Activated CD8-positive, alpha-beta T cell treated with anti-CD3 and anti-CD28 coated beads for 36 hours (primary cell): ENCODE results near the gene GSE1. TPM values are rescaled to one million over a fixed set of nuclear protein-coding genes. Genes with fewer than 3 reads are reported as not detected.

Experiments used
- ATAC-seq: fragments of 200-7000 bp; cut with Tn5 transposase; one replicate; pipeline ENCODE4 v1.10.0; 2021; ENCODE audit warnings: mild to moderate bottlenecking, moderate library complexity
- CTCF ChIA-PET: fragments of 350-600 bp; sonication (Branson Sonifier 250); formaldehyde crosslinking; loops from one replicate; lab custom pipeline; 2021; ENCODE audit warnings: antibody characterized with exemption; lab: Charles Lee
- POLR2A ChIA-PET: fragments of 350-600 bp; sonication (Branson Sonifier 250); formaldehyde crosslinking; loops from one replicate; lab custom pipeline; 2021; ENCODE audit warnings: antibody characterized with exemption; lab: Charles Lee
- DNase-seq: peaks from one replicate; pipeline ENCODE4 v3.0.0-alpha.2; 2020
- H3K27ac Mint-ChIP-seq: one replicate; pipeline ENCODE4 v1.8.0; 2021; ENCODE audit warnings: mild to moderate bottlenecking, mixed read lengths
- H3K27me3 Mint-ChIP-seq: one replicate; pipeline ENCODE4 v1.8.0; 2021; ENCODE audit warnings: mixed read lengths
- H3K36me3 Mint-ChIP-seq: one replicate; pipeline ENCODE4 v1.8.0; 2021; ENCODE audit warnings: low read depth, mixed read lengths
- H3K4me1 Mint-ChIP-seq: one replicate; pipeline ENCODE4 v1.8.0; 2021; ENCODE audit warnings: low read depth, mixed read lengths
- H3K4me3 Mint-ChIP-seq: one replicate; pipeline ENCODE4 v1.8.0; 2021; ENCODE audit warnings: mild to moderate bottlenecking, moderate library complexity, mixed read lengths
- H3K9me3 Mint-ChIP-seq: one replicate; pipeline ENCODE4 v1.8.0; 2021; ENCODE audit warnings: mixed read lengths
- intact Hi-C: fragments of 100-400 bp; cut with micrococcal nuclease; formaldehyde crosslinking; loops from one replicate; pipeline ENCODE4 v1.10.0; 2022
- total RNA-seq, 2 experiments: library from RNA; stranded (reverse); gene quantifications; one replicate each; pipeline ENCODE4 v1.2.3, GENCODE V29; 2021
- TF ChIP-seq, protein P1 (sequence below): fragments of 200-600 bp; IDR thresholded peaks from one replicate; pipeline ENCODE4 v1.8.0; 2022; ENCODE audit warnings: antibody characterized with exemption, mild to moderate bottlenecking

The GSE1 gene
- total RNA-seq, 2 experiments from 2014 or later = 33.6 to 34.5 TPM

DNA sequence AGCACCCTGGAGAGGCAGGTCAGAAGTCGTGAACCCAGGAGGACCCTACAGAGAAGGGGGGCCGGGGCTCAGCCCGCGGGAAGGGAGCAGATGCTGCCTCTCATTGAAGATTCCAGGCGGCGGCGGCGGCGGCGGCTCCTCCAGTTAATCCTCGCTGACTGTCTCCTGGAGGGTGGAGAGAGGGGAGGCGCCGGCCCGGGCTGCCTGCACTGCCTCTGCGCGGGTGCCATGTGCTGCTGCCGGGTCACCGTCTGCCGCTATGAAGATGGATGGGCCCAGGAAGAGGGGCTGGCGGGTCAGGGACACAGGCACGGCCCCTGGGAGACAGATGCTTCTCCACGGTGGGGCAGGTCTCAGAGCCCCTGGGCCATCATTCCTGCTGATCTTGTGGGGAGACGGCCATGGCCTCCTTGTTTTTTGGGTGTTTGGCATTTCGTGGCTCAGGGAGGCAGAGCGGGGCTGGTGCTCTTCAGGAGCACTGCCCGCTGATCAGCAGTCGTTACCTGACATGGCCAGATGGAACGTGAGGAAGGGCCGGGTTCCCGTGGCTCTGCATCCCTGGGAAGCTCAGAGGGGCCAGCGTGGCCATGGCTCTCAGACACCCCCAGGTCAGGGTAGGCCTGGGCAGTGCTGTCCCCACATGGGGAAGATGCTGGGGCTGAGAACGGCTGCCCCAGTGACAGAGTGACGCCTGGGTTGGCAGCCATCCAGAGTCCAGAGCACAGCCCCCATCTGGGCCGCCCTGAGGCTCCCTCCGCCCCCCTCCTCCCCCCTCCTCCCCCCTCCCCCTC lies 39.5 kb downstream of the GSE1 start:
- Mint-ChIP-seq H3K27me3 (no peaks in the 10 kb centered on the region), H3K4me3 (no peak overlapping the region), H3K27ac (no peak overlapping the region), H3K9me3 (no peaks in the 10 kb centered on the region), H3K4me1 (peaks cover 10% of the 10 kb centered on the region), H3K36me3 (peaks cover 19% of the 10 kb centered on the region)
- DNase-seq (peak; percentile 58), ATAC-seq (peak; percentile 67)
- CTCF ChIA-PET = interaction anchor here (2.1 kb wide), 1 partner anchor 36 kb away, joined by 8 read pairs; no protein-coding TSS in a partner anchor
- intact Hi-C loops = no loop called here
- TF ChIP-seq, protein P1, sequence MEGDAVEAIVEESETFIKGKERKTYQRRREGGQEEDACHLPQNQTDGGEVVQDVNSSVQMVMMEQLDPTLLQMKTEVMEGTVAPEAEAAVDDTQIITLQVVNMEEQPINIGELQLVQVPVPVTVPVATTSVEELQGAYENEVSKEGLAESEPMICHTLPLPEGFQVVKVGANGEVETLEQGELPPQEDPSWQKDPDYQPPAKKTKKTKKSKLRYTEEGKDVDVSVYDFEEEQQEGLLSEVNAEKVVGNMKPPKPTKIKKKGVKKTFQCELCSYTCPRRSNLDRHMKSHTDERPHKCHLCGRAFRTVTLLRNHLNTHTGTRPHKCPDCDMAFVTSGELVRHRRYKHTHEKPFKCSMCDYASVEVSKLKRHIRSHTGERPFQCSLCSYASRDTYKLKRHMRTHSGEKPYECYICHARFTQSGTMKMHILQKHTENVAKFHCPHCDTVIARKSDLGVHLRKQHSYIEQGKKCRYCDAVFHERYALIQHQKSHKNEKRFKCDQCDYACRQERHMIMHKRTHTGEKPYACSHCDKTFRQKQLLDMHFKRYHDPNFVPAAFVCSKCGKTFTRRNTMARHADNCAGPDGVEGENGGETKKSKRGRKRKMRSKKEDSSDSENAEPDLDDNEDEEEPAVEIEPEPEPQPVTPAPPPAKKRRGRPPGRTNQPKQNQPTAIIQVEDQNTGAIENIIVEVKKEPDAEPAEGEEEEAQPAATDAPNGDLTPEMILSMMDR = no peak
- POLR2A ChIA-PET = interaction anchor here (0.6 kb wide), 1 partner anchor 19 kb away, joined by 3 read pairs; no protein-coding TSS in a partner anchor

DNA sequence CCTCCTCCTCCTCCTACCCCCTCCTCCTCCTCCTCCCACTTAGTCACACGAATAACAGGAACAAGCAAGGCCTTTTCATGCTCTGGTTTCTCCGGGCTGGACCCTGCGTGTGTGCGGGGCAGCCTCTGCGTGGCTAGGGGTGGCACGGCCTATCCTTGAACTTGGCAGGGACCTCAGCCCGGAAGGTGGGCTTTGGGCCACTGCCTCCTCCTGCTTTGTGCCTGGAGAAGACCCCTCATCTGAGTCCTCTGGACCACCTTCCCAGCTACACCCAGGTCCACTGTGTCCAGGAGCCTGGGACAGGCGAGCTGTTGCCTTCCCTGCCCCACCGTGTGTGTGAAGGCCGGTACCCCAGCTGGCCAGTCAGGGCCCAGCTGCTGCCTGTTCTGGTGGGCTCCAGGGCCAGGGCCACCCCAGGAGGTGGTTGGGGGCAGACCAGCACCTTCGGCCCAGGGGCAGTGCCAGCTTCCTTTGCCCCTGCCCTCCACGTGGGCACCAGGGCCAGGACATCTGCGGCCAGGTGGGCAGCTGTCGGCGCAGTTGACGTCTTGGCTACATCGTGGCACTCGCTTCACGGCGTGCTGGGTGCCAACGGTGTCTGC lies 40.3 kb downstream of the GSE1 start:
- POLR2A ChIA-PET = no interaction called here
- peaks cover 20% of the 10 kb centered on the region for H3K36me3 Mint-ChIP-seq
- no peaks in the 10 kb centered on the region for H3K27me3 Mint-ChIP-seq
- ATAC-seq (no peak), DNase-seq (no peak)
- no peak overlapping the region for H3K4me3 Mint-ChIP-seq
- H3K4me1 Mint-ChIP-seq = peaks cover 10% of the 10 kb centered on the region
- TF ChIP-seq, protein P1 = no peak
- CTCF ChIA-PET = interaction anchor here (2.1 kb wide), 1 partner anchor 37 kb away, joined by 8 read pairs; no protein-coding TSS in a partner anchor
- no peak overlapping the region for H3K27ac Mint-ChIP-seq
- intact Hi-C loops = no loop called here
- no peaks in the 10 kb centered on the region for H3K9me3 Mint-ChIP-seq

DNA sequence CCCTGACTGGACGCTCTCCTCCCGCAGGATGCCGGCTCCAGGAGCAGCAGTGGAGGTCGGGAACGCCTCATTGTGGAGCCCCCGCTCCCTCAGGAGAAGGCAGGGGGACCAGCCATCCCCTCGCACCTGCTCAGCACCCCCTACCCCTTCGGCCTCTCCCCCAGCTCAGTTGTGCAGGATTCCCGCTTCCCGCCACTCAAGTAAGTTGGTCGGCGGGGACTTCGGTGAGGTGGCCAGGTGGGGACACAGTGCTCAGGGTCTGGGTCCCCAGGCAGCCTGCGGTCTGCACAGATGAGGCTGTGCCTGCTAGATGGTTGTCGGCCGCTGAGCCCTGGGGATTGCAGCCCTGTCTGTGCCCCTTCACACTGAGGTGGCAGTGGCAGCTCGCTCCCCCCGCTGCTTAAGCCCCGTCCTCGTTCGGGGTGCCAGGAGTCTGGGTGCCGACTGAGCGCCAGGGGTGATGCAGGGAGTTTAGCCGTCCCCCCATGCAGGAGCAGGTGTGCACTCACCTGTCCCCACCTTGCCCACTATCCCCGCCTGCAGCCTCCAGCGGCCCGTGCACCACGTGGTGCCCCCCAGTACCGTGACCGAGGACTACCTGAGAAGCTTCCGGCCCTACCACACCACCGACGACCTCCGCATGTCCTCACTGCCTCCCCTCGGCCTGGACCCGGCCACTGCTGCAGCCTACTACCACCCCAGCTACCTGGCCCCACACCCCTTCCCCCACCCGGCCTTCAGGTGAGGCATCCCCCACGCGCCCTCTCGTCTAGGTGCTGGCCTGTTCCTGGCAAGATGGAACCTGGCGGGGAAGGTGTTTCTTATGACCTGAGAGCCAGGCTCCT lies 41.4 kb downstream of the GSE1 start:
- intact Hi-C loops = no loop called here
- no peak overlapping the region for H3K4me3 Mint-ChIP-seq
- H3K27me3 Mint-ChIP-seq = no peaks in the 10 kb centered on the region
- peaks cover 4% of the 10 kb centered on the region for H3K4me1 Mint-ChIP-seq
- H3K27ac Mint-ChIP-seq = no peak overlapping the region
- ChIA-PET CTCF (interaction anchor here (2.1 kb wide), 1 partner anchor 38 kb away, joined by 8 read pairs; no protein-coding TSS in a partner anchor), POLR2A (no interaction called here)
- DNase-seq (no peak), ATAC-seq (no peak)
- no peaks in the 10 kb centered on the region for H3K9me3 Mint-ChIP-seq
- H3K36me3 Mint-ChIP-seq = peaks cover 25% of the 10 kb centered on the region
- TF ChIP-seq, protein P1 = no peak

DNA sequence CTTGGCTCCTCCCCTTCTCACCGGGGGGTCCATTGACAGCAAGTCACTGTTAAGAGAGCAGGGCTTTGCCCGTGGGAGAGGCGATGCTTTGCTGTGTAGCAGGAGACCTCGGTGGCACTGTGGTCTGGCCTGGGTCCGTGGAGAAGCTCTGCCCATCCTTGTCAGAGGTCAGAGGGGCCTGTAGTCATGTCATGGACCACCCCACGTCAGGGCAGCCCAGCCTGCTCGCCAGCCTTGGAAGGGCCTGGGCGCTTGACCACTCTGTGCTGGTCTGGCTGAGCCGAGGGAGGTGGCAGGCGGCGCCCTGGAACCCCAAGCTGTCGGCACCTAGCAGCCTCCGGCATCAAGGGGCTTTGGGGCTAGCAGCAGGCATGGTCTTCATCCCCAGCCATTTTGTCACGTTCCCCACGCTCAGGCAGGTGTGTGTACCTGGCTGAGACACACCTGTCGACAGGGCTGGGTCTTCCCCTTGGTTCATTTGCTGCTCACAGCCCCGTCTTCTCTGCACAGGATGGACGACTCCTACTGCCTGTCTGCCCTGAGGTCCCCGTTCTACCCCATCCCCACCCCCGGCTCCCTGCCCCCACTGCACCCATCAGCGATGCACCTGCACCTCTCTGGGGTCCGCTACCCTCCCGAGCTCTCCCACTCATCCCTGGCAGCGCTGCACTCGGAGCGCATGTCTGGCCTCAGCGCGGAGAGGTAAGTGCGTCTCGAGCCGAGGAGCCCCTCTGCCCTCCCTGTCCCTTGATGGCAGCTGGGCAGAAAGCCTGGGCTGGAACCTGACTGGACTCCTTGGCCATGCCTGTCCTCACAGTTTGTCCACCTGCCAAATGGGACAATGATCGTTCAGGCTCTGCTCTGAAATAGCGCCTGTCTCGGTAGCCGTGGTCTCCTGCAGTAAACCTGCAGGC lies 42.4 kb downstream of the GSE1 start:
- Mint-ChIP-seq H3K27me3 (no peaks in the 10 kb centered on the region), H3K4me3 (no peak overlapping the region), H3K4me1 (peaks cover 4% of the 10 kb centered on the region), H3K36me3 (peaks cover 27% of the 10 kb centered on the region), H3K27ac (no peak overlapping the region), H3K9me3 (no peaks in the 10 kb centered on the region)
- DNase-seq (no peak), ATAC-seq (no peak)
- ChIA-PET CTCF (interaction anchor here (4.9 to 8.2 kb wide), 2 partner anchors 39 to 63 kb away, joined by 22 to 84 read pairs; no protein-coding TSS in a partner anchor), POLR2A (no interaction called here)
- TF ChIP-seq, protein P1 = no peak
- intact Hi-C loops = no loop called here
